Stimulated activated CD4-positive, alpha-beta T cell treated with anti-CD3 and anti-CD28 coated beads, Interleukin-4, amount 100 ng/mL, for 1 hour (primary cell): ENCODE data around the gene CDK5RAP2.

Source experiments
- DNase-seq: peaks from one replicate; pipeline ENCODE4 v3.0.0-alpha.2; 2020

Gene CDK5RAP2

DNA sequence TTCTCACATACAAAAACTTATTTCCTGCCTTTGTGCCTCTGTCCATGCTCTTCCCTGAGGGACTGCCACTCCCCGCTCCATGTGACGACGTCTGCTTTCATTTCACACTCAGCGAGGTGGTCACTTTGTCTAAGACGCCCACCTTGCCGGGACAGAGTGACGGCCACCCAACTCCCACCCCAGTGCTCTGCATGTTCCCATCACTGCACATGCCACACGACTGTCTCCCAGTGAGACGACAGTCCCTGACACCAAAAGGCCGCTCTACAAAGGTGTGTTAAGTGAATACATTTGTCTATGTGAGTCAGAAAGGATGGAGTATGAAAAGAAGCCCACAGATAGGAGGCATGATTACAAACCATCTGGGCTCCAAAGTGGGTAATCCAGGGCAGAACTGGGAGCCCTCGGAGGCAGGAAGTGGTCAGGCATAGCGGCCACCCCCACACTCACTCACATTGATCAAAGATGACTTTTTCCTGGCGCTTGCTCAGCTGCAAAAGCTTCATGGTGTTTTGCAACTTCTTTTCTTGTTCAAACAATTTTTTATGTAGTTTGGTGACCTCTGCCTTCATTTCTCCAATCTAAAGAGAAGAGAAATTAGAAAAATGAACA lies 185.8 kb downstream of the CDK5RAP2 start:
- DNase-seq, result no peak

DNA sequence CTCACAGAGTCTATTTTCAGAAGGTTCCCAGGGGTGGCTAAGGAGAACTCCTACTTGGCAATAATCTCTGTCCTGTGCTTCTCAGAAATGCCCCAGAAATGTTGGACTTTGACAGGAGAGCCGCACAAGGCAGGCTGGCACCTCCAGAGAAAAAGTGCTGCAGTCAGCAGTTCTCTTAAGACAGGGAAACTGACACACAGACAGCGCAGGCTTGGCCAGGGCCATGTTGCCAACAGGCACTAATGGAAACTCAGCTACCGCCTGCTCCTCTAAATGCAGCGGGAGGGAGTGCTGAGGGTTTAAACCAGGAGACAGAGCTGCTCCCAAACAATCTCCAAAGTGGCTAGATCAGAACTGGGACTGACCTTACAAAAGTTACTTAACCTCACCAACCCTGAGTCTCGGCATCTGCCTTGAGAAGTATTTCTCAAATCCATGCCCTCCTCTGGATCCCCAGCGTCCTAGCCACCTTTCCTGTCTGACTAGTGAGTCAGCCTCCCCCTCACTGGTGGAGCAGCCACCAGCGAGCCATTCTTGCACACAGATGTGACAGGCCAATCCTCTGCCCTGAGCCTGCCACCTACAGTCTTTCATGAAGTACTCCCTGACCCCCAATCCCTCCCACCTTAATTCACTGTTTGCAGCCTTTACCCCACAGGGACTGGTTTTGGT lies 186.4 kb downstream of the CDK5RAP2 start:
- no peak for DNase-seq

DNA sequence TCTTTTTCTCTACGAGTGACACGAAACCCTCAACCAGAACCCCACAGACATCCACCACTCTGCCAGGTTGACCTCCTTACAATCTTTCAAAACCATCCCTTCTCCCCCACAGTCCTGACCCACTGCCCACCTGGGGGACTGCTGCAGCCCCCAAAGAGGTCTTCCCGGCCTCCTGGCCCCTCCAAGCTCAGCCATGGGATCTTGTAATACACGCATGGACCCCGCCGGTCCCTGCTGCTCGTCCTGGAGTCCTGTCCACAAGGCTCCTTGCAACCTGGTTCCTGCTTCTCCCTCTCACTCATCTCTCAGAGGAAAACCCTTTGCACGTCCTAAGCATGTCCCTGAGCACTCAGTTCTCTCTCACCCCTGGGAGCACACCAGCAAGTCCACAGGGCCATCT lies 187.3 kb downstream of the CDK5RAP2 start:
- no peak for DNase-seq

DNA sequence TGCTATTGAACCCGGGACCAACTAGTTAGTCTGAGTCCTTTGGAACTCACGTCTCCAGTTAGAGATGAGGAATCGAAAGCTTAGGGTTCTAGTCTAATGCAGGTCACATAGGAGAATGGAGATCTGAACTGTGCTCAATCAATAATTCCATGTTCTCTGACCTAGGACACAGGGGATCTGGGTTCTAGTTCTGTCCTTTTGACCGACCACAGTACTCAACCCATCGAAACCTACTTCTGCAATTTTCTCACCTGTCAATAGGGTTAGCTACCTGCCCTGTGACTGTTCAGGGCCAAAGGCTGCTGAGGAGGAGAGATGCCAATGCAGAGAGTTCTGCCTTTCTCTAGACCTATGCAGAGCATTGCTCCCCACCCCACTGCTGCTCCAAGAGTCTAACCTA lies 187.7 kb downstream of the CDK5RAP2 start:
- no peak for DNase-seq

DNA sequence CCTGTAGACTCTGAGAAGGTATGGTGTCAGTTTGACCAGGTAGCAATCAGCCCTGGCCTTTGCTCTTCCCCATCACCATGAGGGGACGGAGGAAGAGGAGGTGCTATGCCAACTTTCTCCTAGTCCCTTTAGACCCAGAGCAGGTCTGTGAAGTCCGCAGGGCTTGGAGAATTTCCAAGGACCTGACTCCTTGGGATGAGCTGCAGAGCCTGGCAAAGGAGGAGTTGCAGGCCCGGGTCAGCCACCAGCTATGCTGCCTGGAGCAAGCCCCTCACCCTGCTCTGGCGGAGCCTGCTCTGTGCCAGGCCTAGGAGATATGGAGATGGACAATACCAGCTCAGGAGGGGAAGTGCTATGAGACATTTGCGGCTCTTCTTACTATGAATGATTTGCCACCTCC lies 188.3 kb downstream of the CDK5RAP2 start:
- no peak for DNase-seq

DNA sequence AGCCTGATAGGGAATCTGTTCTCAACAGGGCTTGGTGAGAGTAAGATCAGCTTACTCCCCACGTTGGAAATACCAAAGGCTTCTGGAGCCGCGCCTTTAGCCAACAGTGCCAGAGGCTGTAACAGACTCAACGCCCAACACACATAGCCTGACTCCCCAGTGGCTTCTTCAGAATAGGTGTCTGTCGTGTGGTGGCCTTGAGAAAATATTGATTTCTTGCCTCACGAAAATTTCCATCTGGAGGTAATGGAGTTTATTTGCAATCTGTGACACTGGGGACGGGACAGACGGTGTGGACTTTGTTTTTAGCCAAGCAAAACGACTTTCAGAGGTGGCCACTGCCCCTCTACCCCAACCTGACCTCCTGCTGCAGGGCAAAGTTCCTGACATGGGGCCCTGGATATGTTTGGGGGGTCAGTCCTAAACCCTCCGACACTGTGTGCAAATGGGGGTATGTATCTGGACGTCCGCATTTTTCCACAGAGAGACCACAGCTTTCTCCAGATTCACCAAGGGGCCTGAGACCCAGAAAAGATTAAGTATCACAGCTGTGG lies 189.3 kb downstream of the CDK5RAP2 start:
- no peak for DNase-seq

DNA sequence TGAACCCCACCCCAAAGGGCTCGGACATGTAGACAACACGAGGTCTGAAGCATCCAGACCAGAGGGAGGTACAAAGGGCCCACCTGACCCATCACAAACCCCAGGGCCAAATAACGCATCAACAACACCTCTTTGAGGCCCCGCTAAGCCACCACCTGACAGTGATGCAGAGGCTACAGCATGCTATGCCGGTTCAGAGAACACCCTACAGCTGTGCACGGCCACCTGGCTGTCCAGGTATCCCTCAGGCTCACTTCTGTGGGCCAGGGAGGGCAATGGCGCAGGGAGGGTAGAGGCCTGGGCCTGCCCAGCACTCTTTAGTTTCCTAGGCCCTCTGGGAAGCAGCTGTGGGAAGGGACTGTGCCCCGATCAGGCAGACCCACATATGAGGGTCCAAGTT lies 190.1 kb downstream of the CDK5RAP2 start:
- no peak for DNase-seq

DNA sequence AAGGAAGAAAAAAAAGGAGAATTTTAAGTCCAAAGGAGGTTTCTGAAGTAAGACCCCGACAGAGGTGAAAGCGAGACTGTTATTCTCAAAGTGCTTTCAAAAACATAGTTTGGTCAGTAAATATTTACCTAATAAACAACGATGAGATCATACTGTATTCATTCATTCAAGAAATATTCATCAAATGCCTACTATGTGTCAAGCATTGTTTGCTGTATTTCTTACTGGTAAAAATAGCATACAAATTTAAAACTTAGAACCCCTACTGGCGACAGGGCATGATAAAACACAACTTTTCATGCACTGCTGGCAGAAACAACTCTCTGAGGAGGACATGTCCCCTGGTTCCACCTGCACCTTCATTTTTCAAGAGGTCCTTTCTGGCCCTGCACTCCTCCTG lies 190.7 kb downstream of the CDK5RAP2 start:
- DNase-seq, result no peak

DNA sequence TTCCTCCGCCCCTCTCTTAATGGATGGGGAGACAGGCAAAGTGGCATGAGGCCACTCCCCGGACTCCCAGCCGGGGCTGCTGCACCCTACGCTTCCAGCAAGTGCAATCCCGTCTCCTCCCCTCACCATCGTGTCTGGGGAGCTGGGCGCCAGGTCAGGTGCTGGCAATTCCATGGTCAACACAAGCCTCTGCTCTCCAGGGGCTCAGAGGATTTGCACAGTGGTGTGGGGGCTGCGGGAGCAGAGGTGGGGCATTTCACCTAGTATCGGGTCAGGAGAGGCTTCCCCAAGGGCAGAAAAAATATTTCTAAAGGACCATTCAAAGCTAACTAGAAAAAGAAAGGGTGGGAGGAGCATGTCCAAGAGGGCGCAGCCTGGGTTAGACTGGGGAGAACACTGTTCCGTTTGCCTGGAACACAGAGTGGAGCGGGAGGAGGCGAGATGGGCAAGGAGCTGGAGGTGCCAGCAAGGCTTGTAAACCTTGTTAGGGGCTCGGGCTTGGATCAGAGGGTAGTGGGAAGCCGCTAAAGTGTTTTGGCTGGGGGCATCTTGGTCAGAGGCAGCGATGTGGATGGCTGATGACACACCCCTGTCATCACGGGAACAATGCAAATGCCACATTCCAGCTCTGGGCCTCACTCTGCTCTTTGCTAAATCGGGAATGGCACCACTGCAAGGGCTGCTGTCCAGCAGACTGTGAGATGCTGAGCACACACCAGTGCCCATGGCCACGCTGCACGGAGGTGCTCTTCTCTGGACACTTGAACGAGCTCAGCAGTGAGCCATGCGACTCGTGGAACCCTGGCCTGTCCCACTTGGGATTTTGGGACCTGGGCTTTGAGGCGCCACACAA lies 191.7 kb downstream of the CDK5RAP2 start:
- DNase-seq, result no peak

DNA sequence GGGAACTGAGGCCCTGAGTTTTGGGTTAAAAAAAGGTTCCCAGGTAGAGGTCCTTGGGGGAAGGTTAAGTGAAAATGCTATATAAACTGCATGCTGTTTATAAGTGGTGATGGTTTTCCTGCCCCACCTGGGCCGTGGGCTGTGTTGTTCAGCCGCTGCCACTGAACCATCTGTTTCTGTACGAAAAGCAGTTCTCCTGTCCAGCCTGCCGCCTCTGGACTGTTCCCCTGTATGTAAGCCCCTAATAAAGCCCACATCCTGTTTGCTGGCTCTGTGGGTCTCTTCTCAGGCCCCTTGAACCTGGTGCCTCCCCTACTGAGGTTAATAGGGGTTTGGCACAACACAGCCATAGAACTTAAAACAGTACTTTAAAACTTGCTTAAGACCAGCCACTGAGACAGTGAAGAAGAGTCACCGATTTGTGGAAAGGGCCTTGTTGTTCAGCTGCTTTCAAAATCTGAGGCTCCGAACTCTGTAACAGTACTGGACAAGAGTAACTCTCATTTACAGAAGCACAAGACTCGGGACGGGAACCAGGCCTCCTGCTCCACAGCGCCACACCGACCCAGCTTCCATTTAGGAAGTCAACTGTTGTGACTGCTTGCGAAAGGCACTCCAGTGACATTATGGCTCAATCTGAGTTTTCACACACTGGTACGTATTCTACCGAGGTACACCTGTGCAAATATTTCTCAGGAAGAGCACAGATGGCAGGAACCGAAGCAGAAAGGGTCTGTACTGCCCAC lies 192.5 kb downstream of the CDK5RAP2 start:
- DNase-seq, result no peak

DNA sequence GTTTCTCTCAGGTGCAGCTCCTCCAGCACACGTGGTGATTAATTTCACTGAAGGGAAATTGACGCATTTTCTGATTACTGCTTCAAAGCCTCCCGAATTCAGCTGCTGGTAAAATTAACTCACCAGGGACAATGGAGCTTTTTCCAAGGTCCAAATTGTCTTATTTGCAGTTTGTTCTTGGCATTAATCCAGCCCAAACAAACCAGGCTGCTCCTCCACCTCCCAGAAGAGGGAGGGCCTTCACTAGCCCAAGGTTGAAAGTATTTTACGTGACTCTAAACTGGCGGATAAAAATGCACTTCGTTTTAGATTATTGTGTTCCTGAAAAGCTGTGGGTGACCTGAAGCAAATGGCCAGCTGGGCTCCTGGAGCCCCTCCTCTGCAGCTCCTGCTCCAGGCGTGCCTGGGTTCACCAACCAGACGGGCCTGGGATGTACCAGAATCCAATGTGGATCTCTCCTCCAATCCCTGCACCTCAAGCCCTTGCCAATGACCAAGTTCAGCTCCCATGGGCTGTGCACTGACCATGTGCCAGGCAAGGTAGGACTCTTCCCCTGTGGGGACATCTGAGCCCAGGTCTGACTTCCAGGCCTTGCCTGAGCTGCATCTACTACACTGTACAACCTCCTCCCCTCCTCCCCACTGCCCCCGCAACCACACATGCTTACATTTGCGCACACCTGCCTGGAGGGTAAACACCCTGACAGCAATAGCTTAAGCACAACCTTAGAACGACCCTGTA lies 193.4 kb downstream of the CDK5RAP2 start:
- DNase-seq, result no peak

DNA sequence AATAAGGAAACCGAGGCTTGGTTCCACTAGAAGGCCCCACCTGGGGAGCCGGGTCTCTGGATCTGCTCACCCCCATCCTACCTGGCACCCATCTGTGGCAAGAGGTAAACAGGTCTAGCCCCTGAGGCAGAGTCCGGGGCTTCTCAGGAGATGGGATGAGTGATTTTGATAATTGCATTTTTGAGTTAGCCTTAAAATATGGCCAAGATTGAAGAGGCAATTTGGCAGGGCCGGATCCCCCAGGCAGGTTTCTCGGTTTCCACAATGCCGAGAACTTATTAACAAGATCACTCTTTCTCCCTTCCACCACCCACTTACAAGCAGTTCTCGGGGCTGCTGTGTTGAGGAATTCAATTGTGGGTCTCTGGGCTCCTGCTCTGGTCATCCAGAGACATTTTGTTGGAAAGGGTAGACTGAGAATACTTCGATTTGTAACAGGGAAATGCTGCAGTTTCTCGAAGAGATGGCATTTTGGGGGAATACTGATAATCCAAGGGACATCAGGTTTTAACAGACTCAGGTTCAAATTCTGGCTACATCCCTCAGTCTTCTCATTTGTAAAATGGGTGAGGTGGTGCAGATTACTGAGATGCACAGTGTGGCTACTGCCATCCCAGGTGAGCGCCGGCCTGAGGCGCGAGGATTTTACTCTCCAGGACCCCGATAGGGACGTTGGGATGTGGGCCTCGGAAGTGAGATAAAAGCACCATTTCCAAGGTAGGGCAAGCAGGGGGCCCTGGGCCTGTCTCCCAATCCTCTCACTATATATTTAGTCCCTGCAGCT lies 194.2 kb downstream of the CDK5RAP2 start:
- no peak for DNase-seq

DNA sequence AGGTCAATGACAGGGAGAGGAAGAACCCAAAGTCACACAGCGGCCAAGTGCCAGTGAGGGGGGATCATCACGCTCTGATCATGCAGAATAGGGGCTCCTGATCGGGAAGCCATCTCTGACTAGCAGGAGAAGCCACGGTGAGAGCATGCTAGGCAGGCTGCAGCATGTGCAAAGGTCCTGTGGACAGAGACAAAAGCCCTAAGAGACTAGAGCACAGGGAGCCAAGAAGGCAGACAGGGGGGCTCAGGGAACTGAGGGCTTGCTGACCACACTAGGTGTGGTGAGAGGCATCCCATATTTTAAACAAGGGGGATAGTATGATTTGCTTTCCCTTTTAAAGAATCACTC lies 195.1 kb downstream of the CDK5RAP2 start:
- DNase-seq, result no peak

DNA sequence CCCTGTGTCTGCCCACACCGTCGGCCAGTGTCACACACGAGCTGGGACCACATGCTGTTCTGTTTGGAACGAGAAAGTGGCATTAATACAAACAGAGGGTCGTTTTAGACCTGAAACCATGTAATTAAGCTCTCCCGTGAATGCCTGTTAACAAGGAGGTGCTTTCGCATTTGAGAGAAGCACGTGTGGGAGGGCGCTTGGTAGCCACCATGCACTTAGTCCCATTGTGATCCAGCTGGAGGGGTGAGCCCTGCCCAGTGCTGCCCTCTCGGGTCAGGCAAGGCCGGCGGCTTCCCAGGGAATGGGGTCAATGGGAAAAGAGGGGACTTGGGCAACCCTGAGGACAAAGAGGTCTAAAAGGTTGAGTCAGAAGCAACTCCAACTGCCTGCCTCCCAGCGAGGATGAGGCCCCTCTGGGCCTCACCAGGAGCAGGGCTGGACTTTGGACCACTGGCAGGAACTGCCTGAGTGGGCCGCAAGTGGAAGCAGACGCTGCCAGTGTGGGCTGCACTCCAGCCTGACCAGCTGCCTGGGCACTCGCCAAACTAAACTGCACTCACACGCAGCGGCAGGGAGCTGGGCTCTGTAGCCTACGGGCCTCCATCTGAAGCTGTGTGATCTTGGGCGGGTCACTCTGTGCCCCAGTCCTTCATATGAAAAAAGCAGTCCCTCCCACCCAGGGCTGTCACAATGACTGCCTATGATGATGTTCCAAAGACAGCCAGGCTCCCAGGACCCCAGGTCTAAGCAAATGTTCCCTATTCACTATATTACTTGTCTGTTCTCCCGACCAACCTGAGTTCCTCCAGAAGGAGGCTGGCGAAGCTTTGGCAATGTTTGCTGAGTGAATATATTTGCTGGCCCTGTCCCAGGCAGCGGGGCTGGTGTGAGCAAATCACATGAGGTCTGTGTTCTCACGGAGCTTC lies 195.7 kb downstream of the CDK5RAP2 start:
- no peak for DNase-seq

DNA sequence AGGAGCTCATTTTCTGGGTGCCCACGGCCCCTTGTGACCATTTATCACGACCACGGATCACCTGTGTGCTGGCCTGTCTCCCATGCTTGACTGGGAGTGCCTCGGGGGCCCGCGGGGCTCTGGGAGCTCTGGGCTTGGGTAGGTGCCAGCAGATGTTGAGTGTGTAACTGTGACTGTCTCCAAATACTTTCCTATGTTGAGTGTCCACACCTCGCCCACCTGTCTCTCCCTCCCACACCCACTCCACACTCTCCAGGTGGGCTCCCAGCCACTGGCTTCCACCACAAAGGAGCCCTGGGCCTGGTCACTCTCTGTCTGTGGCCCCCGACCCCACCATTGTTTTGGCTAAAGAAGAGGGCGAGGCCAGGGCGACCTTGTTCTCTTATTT lies 196.4 kb downstream of the CDK5RAP2 start:
- DNase-seq, result no peak

DNA sequence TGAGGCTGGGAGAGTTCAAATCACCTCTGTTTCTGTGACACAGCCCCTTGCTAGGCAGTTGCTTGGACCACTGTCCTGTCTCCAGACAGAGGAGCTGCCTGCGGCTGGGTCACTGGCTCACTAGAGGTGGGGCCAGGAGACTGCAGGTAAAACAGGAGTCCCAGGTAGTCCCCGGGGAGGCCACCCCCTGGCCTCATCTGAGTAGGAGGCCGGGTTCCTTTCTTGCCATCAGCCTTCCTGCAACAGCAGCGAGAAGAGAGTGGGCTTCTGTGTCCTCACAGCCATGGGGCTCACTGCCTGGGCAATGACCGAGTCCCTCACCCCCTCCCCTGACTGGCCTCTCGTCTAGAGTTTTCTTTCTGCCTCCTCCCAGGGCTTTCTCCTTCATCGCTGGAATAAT lies 197.5 kb downstream of the CDK5RAP2 start:
- no peak for DNase-seq

DNA sequence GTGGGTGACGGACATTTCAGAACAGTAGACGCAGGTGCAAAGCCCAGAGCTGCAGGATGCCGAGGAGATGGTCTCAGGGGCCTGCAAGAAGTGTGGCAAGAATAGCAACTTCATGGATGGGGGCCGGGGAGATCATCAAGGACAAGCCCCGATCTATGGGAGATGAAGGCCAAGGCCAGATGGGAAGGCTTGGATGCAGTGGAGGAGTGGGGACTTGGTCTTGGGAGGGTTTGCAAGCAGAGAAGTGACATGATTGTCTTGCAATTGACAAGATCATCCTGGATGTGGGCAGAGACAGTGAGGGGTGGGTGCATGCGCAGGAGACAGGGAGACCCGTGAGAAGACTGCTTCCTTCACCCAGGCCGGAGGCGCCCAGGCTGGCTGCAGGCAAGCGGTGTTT lies 198.1 kb downstream of the CDK5RAP2 start:
- no peak for DNase-seq

DNA sequence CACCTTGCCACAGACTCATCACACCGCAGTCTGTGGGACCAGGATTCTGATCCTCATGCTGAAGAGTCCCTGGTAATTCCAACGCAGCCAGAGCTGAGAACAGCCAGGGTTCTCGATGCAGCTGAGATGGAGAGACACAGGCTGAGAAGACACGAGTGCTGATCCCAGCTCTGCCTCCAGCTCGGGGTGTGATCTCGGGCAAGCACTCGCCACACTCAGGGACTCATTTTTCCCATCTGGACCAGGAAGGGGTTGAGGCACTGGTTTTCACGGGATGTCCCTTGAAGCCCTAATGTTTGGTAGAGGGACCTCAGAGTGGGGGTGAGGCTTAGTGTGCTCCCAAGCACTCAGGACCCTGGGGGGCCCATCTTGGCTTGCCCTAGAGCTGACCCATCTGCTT lies 200.4 kb downstream of the CDK5RAP2 start:
- DNase-seq, result no peak

DNA sequence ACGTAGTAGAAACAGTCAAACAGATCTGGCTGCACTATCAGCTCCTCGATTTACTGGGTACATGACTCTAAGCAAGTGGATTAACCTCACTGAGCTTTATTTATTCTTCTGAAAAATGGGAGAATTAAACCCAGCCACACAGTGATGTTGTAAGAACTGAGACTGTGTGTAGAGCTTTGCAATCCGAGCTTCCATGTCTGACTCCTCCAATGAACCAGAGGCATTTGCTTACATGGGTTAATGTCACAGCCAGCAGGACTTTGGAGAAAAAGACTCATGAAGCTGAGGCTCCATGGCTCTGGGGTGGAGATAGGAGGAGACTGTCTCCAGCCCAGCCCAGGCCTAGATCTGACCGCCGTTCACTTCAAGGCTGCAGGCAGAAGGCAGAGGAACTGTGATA lies 201.3 kb downstream of the CDK5RAP2 start:
- no peak for DNase-seq
